ENCODE results near the gene VPS72. TPM values are rescaled to one million over a fixed set of nuclear protein-coding genes. Genes with fewer than 3 reads are reported as not detected.

VPS72 gene
- total RNA-seq, 2 donors from 2014 or later = 33.1 to 74.4 TPM

GRCh38 chr1:151145304-151146071 is 44.5 kb downstream of the VPS72 start:
- ATAC-seq (no peak), DNase-seq (ENCODE audit: low spot score) (no peak)
- H3K27me3 Mint-ChIP-seq = peaks cover 4 to 7% of the 10 kb centered on the region in 2 donors

GRCh38 chr1:151144474-151145303 is 45.3 kb downstream of the VPS72 start:
- Mint-ChIP-seq H3K4me3 (peak overlapping the region; percentile 41), H3K36me3 (no peaks in the 10 kb centered on the region), H3K27ac (no peak overlapping the region), H3K4me1 (ENCODE audit: low read depth in 2 of 2) (peaks cover 11 to 14% of the 10 kb centered on the region in 2 donors), H3K27me3 (peaks cover 4 to 7% of the 10 kb centered on the region in 2 donors), H3K9me3 (no peaks in the 10 kb centered on the region)
- DNase-seq (ENCODE audit: low spot score) = no peak
- no peak for ATAC-seq

More at GRCh38 chr1:151145304-151146071, 44.5 kb downstream of the VPS72 start:
- H3K9me3 Mint-ChIP-seq = no peaks in the 10 kb centered on the region
- no peaks in the 10 kb centered on the region for H3K36me3 Mint-ChIP-seq
- no peak overlapping the region for H3K27ac Mint-ChIP-seq
- peaks cover 11 to 14% of the 10 kb centered on the region in 2 donors for H3K4me1 Mint-ChIP-seq (ENCODE audit: low read depth in 2 of 2)
- H3K4me3 Mint-ChIP-seq = peak overlapping the region; percentile 83

- no peaks in the 10 kb centered on the region for H3K36me3 Mint-ChIP-seq
- no peak overlapping the region for H3K4me3 Mint-ChIP-seq
- DNase-seq (ENCODE audit: low spot score) = no peak
- ATAC-seq = no peak
- H3K4me1 Mint-ChIP-seq (ENCODE audit: low read depth in 2 of 2) = peaks cover 11 to 14% of the 10 kb centered on the region in 2 donors
- H3K27ac Mint-ChIP-seq = no peak overlapping the region
- H3K27me3 Mint-ChIP-seq = peaks cover 4 to 7% of the 10 kb centered on the region in 2 donors
- no peaks in the 10 kb centered on the region for H3K9me3 Mint-ChIP-seq
Observed at GRCh38 chr1:151143986-151144385, 46.0 kb downstream of the VPS72 start.

GRCh38 chr1:151143057-151143435 is 47.0 kb downstream of the VPS72 start:
- peaks cover 11 to 14% of the 10 kb centered on the region in 2 donors for H3K4me1 Mint-ChIP-seq (ENCODE audit: low read depth in 2 of 2)
- H3K4me3 Mint-ChIP-seq = no peak overlapping the region
- ATAC-seq (no peak), DNase-seq (ENCODE audit: low spot score) (no peak)
- H3K27me3 Mint-ChIP-seq = peaks cover 4 to 7% of the 10 kb centered on the region in 2 donors
- no peak overlapping the region for H3K27ac Mint-ChIP-seq
- no peaks in the 10 kb centered on the region for H3K36me3 Mint-ChIP-seq
- H3K9me3 Mint-ChIP-seq = no peaks in the 10 kb centered on the region

GRCh38 chr1:151142411-151143056 is 47.5 kb downstream of the VPS72 start:
- ATAC-seq = no peak
- Mint-ChIP-seq H3K36me3 (no peaks in the 10 kb centered on the region), H3K4me3 (no peak overlapping the region), H3K9me3 (no peaks in the 10 kb centered on the region), H3K4me1 (ENCODE audit: low read depth in 2 of 2) (peaks cover 11 to 12% of the 10 kb centered on the region in 2 donors), H3K27me3 (peaks cover 4 to 7% of the 10 kb centered on the region in 2 donors), H3K27ac (no peak overlapping the region)
- no peak for DNase-seq (ENCODE audit: low spot score)

- H3K27ac Mint-ChIP-seq = no peak overlapping the region
- H3K36me3 Mint-ChIP-seq = no peaks in the 10 kb centered on the region
- no peak for ATAC-seq
- no peaks in the 10 kb centered on the region for H3K4me1 Mint-ChIP-seq (ENCODE audit: low read depth in 2 of 2)
- no peak for DNase-seq (ENCODE audit: low spot score)
- no peaks in the 10 kb centered on the region for H3K9me3 Mint-ChIP-seq
- H3K4me3 Mint-ChIP-seq = no peak overlapping the region
- H3K27me3 Mint-ChIP-seq = no peaks in the 10 kb centered on the region
Observed at GRCh38 chr1:151137789-151138188, 52.2 kb downstream of the VPS72 start.

GRCh38 chr1:151135433-151136385 is 54.3 kb downstream of the VPS72 start:
- H3K4me1 Mint-ChIP-seq (ENCODE audit: low read depth in 2 of 2) = peaks cover 4 to 8% of the 10 kb centered on the region in 2 donors
- no peak for ATAC-seq
- no peaks in the 10 kb centered on the region for H3K36me3 Mint-ChIP-seq
- no peak overlapping the region for H3K4me3 Mint-ChIP-seq
- no peak for DNase-seq (ENCODE audit: low spot score)
- H3K27me3 Mint-ChIP-seq = no peaks in the 10 kb centered on the region
- no peaks in the 10 kb centered on the region for H3K9me3 Mint-ChIP-seq
- H3K27ac Mint-ChIP-seq = no peak overlapping the region

GRCh38 chr1:151134991-151135390 is 55.0 kb downstream of the VPS72 start:
- DNase-seq (ENCODE audit: low spot score) = no peak
- ATAC-seq = no peak
- H3K9me3 Mint-ChIP-seq = no peaks in the 10 kb centered on the region
- no peak overlapping the region for H3K4me3 Mint-ChIP-seq
- no peaks in the 10 kb centered on the region for H3K36me3 Mint-ChIP-seq
- H3K4me1 Mint-ChIP-seq (ENCODE audit: low read depth in 2 of 2) = peaks cover 7 to 10% of the 10 kb centered on the region in 2 donors
- H3K27ac Mint-ChIP-seq = no peak overlapping the region
- no peaks in the 10 kb centered on the region for H3K27me3 Mint-ChIP-seq

GRCh38 chr1:151134396-151134795 is 55.6 kb downstream of the VPS72 start:
- ATAC-seq = no peak
- Mint-ChIP-seq H3K9me3 (no peaks in the 10 kb centered on the region), H3K27ac (no peak overlapping the region)

GRCh38 chr1:151133018-151133806 is 56.8 kb downstream of the VPS72 start:
- Mint-ChIP-seq H3K9me3 (no peaks in the 10 kb centered on the region), H3K36me3 (no peaks in the 10 kb centered on the region), H3K27ac (no peak overlapping the region), H3K4me1 (ENCODE audit: low read depth in 2 of 2) (peaks cover 7 to 10% of the 10 kb centered on the region in 2 donors), H3K4me3 (no peak overlapping the region), H3K27me3 (no peaks in the 10 kb centered on the region)
- DNase-seq (ENCODE audit: low spot score) (no peak), ATAC-seq (no peak)

More at GRCh38 chr1:151134396-151134795, 55.6 kb downstream of the VPS72 start:
- Mint-ChIP-seq H3K36me3 (no peaks in the 10 kb centered on the region), H3K27me3 (no peaks in the 10 kb centered on the region), H3K4me3 (no peak overlapping the region), H3K4me1 (ENCODE audit: low read depth in 2 of 2) (peaks cover 7 to 10% of the 10 kb centered on the region in 2 donors)
- no peak for DNase-seq (ENCODE audit: low spot score)

GRCh38 chr1:151132335-151133017 is 57.5 kb downstream of the VPS72 start:
- no peak overlapping the region for H3K27ac Mint-ChIP-seq
- peaks cover 7 to 10% of the 10 kb centered on the region in 2 donors for H3K4me1 Mint-ChIP-seq (ENCODE audit: low read depth in 2 of 2)
- H3K9me3 Mint-ChIP-seq = no peaks in the 10 kb centered on the region
- H3K27me3 Mint-ChIP-seq = no peaks in the 10 kb centered on the region
- ATAC-seq (no peak), DNase-seq (ENCODE audit: low spot score) (no peak)
- H3K36me3 Mint-ChIP-seq = no peaks in the 10 kb centered on the region
- H3K4me3 Mint-ChIP-seq = no peak overlapping the region

All from natural killer cell treated with Interleukin-12 subunit alpha and Interleukin-12 subunit beta and Interleukin-15 and Interleukin-18, amount 100 ng/mL, for 72 hours (primary cell).